HG03521 (cell line): ENCODE results near the gene CRACDL.

ENCODE experiments used
- ATAC-seq: cut with Tn5 transposase; IDR thresholded peaks from one replicate; pipeline ENCODE4 v1.9.1; 2021; ENCODE audit warnings: mild to moderate bottlenecking, moderate library complexity; ENCODE audit not compliant: unreplicated experiment

CRACDL gene

DNA sequence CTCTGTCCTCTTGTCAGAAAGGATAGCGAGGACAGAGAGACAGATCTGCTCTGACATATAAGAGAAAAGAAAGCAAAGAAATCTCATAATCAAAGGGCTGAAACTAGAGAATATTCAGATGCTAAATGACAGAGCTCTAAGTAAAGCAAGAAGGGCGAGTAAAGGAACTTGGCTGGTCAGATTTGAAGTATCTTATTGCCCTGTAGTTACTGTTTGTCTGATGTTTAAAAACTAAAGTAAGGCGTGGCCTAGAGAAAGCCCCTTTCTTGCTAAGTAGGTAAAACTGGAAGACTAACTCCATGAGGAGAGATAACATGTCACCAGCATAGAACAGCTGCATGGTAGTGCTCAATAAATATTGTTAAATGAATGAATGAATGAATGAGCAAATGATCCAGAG, 70.0 kb downstream of the CRACDL start:
- ATAC-seq, result no peak

DNA sequence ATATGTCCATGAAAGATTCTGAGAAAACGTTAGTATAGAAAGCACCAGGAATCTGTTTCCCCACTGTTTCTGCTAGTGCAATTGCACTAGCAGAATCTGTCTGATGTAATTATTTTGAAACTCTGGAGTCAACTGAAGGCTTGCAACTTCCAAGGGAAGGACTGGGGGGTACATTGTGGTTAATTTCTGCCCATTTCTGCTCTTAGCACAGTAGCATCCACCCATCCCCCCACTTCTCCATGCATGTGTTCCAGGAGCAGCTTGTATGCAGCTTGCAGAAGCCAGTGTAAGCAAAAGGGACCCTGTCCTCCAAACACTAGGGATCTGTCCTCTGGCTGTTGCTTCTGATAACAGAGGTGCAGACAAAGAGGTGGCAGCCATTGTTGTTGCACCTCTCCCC, 74.4 kb downstream of the CRACDL start:
- no peak for ATAC-seq

DNA sequence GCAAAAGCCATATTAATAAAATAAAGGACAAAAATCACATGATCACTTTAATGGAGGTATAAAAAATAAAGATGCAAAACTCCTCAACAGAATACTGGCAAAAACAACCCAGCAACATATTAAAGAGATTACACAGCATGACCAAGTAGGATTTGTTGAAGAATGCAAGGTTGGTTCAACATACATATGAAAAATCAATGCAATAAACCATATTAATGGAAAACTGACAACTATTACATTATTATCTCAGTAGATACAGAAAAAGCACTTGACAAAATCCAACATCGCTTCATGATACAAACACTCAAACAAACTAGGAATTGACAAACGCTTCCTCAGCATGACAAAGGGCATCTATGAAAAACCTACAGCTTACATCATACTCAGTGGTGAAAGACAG, 76.7 kb downstream of the CRACDL start:
- ATAC-seq, result no peak

DNA sequence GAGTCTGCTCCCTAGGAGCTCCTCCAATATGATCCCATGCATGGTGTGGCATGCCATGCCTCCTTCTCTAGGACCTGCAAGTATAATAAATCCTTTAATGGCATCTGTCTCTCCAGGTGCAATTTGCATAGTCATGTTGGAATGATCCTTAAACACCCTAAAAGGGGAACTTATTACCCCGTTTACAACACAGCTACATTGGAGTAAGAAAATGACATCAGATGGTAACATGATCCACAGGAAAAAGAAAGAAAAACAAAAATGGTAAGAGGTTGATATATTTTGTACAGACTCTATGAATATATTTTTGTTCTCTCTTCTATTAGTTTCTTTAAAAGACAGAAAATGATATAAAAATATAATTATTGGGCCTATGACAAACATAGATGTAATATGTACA, 79.0 kb downstream of the CRACDL start:
- no peak for ATAC-seq

DNA sequence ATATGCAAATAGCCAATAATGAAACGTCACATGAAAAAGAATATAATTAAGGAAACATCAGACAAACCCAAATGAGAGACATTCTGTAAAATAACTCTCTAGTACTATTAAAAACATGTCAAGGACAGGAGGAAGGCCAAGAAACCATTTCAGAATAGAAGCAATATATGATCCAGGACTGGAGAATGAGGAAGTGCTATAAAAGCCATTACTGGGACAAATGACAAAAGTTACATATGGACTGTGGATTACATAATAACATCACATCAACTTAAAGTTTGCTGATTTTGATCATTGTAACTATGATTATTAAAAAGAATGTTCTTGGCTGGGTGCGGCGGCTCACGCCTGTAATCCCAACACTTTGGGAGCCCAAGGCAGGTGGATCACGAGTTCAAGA, 81.3 kb downstream of the CRACDL start:
- ATAC-seq, result no peak

DNA sequence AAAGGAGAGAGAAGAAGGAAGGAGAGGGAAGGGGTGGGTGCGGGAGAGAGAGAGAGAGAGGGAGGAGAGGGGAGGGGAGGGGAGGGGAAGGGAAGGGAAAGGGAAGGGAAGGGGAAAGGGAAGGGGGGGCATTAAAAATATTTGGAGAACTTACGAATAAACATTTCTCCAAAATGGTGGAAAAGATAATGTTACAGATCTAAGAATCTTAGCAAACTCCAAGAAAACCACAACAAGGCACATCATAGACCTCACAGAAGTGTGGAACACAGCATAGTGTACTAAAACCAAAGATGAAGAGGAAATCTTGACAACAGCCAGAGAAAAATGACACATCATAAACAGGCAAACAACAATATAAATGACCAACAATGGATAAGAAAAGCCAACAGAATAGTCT, 83.1 kb downstream of the CRACDL start:
- no peak for ATAC-seq

DNA sequence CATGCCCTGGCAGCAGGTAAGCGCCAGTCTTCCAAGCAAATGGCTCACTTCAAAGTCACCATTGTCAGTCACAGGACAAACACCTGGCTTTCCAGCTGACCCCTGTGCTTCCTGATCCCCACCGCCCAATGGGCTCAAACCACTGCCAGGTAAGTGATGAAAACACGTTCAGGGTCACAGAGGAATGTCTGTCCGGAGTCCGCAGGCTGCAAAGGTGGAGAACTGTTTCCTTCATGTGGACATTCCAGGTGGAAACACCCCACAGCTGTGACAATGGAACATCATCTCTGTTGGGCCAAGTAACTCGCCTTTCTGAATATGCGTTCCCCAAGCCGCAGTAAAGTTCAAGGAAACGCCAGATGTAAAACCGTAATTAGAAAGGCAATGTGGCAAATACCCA, 86.0 kb downstream of the CRACDL start:
- ATAC-seq, result no peak

DNA sequence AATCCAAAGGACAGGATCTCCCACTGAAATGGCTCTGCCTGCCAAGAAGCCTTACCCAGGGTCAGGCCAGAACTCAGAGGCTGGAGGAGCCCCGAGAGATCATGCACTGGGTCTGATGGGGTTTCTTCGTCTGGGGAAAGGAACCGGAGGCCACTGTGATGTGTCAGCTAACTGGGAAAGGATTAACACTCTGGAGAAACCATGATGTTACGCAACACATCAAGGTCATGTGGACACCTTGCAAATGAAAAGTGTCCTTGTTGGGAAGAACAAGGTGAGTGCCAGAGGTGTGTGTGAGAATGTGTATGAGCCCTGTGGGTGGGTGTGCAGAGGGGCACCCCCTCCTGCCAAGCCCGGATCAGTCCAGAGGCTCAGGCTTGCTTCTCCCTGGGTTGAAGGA, 86.9 kb downstream of the CRACDL start:
- ATAC-seq, result no peak

DNA sequence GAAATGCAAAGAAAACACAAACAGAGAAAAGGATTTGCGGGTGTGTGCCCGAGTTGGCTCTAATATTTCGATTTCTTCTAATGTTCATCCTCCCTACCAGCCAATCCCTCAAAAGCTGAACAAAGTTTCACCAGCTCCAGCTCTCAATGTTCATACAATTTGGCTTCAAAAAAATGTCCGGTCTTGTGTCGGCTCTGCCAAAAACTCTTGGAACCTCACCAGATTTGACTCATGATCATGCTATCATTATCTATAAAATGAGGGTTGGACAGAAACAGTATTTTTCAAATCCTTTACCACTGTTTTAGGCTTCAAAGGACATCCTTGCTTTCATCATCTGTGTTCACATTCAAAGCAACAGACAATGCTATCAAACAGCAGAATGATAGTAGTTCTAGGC, 88.2 kb downstream of the CRACDL start:
- ATAC-seq, result no peak

DNA sequence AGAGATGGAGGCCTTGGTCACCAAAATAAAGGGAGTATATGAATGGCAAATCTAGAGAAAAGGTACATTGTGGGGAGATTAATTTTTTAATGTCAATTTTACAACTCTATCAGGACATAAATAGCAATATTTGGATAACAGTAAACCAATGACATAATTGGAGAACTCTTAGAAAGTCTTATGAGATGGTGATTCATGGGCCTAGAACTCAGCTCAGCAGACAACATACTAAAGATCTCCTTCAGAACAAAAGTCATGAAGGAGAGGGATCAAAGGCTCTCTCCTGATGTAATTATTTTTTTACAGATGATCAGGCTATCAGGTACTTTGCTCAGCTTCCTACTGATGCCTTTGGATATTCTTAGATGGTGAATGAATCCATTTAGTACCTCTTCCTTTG, 90.0 kb downstream of the CRACDL start:
- ATAC-seq, result no peak

DNA sequence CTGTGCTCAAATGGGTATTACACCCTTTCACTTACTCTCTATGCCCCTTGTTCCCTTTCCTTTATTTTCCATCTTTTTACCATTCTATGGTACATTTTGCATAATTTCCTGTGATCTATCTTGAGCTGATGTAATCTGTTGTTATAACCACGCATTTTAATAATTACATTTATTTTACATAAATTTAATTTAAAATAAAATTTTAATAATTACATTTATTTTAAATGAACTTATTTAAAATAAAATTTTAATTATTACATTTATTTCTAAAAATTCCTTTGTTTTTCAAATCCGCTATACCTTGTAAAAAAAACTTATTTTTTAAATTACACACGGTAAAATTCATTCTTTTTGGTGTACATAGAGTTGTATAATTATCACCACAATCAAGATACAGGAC, 93.9 kb downstream of the CRACDL start:
- ATAC-seq, result no peak

DNA sequence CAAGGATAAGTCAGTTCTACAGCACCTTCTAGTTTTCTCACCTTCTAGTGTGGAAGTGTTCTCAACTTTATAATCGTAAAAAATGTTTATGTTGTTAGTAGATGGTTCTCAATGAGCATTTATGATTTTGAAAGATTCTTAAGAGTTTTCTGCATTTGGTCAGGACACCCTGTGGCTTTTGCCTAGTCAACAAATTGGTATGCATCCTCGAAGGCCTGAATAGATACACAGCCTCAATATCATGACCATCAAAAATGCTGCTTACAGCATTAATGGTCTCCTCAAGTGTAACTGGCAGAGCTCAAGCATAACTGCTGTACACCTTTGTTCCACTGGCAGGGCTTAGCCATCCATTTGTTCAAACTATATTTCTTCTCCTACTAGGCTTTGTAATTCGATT, 96.7 kb downstream of the CRACDL start:
- no peak for ATAC-seq

DNA sequence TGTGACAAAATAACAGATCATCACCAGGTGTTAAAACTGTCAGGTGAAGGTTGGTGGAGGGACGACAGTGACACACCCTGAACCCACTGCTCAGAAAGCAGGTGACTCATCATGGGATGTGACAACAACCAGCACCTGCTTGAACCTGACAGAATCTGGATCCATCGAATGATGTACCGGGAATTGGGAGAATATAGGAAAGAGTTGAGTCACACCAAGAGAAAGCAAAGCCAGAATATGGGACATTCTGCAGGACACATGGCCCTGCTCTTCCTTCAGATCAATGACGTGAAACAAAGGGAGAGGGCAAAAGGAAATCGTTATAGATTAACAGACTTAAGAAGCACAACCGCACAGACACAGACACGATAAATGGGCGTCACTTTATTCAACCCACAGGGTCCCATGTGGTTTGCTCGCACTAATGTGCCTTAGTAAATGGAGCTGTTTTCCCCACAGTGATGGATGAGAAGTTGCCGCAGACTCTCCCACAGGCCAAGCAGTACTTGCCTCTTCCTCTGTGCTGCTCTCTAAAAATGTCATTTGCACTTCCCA, 100.1 kb downstream of the CRACDL start:
- ATAC-seq, result no peak

DNA sequence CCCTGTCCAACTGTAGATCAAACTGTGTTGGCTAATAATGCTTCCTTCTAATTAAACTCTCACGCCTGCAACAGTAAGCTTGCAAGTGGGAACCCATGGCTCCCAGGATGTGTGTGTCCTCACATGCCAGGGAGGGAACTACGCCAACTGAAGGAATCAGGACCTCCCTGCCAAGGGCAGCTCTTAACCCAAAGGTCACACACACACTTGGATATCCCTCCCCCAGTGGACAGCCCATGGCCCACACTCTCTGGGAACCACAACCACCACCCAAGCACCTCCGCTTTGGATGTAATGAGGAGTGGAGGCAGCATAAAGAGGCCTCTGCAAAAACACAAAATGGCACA, 102.1 kb downstream of the CRACDL start:
- ATAC-seq, result no peak

DNA sequence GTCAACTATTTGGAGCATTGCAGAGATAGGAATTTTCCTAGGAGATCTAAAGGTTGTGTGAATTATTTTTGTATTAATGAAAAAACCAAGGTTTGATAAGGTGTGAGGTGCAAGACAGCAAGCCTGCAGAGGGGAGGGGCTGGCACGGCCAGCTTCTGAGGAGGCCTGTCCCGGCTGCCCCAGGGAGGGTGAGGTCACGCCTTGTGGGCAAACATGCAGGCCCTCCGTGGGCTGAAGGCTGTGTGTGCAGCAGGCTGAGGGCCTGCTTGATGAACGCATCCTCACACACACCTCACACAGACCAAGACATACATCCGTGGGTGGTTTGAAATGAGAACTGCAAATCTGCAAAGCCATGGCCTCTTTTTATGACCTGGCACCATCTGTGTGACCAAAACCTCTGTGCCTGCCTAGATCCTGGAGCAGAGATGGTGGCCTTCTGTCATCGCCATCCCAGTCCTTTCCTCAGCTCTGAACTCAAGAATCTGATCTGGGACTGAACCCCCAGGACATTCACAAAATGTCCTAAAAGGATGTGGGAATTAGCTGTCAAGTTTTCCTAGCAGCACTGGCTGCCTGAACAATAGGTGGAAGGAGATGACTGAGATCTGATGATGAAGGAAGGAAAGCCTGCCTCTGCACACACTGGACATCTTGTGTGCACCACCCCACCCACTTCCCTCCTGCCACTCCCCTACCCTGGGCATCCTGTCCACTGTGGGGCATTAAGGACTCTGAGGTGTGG, 102.7 kb downstream of the CRACDL start:
- no peak for ATAC-seq

DNA sequence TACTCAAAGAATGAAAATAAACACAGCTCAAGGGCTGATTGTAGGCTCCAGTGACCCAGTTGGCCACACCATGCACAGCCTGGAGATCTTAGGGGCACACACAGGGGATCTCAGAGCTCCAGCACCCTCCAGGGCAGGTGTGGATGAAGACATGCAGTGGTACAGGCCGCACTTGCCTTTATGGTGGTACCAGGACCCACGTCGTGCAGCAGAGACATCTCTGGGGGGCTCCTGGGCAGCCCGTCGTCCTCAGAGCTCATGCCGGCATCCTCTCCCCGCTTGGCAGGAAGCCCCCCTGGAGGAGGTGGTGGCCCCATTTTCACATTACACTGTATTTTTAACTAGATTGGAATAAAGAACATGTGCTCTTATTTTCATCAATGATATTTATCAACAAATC, 103.9 kb downstream of the CRACDL start:
- no peak for ATAC-seq

DNA sequence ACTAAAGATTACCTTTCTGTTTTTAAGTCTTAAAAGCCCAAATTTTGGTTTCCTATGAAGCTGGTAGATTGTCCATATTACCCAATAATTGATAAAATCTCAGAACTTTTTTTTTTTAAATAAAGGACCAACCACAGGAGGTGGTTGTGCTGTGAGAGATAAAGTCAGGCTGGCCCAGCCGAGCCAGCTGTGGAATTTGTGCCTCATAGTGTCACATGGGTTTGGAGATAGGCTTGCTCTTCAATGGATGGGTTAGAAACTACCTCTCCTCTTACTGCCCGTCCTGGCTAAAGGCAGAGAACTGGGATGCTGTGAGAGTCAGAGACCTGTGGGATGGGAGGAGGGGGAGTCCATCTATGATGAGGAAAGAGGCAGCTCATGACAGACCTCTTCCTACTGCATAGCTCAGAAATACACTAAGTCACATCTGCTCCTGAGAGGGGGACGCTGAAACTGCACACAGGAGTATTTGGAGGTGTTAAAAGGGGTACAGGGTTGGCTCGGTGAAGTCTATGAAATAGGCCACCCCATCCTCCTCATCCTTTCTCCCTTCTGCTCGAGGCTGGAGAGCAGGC, 105.4 kb downstream of the CRACDL start:
- ATAC-seq, result no peak

DNA sequence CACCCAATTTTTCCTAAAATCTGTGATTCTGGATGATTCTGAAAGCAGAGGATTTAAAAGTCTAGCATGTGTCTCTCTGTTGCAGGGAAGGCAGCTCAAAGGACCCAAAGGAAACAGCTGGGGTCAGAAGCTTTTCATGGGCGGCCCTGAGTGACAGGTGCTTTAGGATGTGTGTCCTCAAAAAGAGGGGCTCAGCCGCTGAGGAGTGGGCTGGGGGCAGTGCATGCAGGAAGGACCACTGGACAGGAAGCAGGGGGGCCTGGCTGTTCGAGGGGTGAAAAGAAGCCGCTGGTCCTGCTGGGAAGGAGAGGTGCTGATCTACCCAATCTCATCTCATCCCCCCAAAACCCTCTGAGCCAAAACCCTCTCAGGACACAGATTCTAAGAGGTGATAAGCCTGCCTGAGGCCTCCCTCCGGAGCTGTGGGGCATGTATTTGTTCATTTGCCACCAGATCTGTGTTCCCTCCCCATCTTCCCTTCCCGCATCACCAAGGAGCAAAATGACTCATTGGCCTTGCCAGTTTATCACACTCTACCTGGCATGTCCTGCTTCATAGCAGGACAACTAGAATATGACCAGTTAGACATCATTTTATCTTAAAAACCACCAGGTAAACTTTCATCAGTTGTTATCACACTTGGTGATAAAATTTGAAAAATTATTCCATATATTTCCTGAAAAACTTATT, 106.3 kb downstream of the CRACDL start:
- ATAC-seq, result no peak

DNA sequence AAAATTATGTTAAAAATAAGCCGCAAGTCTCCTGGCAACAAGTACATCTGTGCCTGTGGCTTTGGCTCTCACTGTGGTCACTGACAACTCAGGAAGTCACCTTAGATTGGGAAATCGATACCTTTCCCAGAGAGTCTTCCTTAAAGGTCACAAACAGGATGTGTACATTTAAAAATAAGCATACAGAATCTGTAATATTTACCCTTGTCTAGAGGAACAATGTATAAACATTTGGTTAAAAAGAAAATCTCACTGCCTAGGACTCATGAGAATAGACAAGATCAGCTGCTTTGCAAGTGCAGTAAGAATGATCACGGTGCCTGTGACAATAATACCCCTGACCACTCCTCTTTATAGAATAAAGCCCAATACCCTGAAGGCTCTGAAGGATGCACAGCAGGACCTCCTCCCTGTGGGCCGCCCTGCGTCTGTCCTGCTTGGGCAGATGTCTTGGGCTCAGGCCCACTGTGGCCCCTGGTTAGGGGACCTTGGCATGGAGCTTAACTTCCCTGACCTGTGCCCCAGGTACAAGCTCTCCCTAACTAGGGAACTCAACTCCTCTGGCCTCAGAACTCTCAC, 107.1 kb downstream of the CRACDL start:
- no peak for ATAC-seq

DNA sequence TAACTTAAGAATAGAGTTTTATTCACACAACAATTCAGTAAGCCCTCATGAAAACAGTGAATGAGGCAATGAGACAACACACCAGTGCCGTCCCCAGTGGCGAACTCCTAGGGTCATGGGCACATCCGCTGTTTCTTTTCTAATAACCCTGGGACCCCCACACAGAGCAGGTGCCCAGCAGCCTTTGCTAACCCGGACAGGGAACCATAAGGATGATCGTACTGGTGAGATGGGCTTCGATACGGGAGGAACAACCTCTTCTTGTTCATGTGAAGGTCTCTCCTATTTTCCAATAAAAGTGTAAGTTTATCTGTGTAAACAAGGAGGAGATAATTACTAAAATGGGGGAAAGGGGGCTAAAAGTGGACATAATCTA, 107.7 kb downstream of the CRACDL start:
- ATAC-seq, result no peak

DNA sequence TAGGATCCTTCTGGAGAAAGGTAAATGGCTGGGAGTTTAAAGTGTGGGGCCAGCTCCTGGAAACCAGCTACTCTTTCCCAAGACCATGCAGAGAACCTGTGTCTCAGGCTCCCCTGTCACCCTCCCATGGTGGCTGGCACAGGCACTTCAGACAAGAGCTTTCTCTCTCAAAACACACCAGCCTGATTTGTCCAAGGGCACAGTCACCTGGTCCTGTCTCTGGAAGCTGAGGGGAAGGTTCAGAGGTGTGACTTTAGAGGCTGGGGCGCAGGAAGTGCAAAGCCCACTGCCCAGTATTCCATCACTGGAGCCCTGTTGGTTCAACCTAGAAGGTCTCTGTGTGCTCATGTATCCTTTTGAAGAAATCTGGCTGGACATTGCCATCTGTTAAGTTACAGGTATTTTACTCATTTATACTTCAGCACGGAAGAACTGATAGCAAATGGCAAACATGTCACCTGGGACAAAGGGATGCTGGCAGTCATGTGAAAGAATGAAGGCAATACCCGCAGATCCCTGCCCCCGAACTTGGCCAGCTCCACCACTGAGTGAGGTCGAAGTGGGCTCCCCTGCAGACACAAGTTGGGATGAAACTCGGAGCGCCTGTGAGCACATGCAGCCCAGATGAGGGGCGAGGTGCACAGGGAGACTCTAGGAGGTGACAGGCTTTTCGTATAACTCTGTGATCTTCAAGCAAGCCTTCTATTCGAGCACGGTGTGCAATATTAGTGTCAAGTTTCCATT, 108.2 kb downstream of the CRACDL start:
- ATAC-seq, result no peak
